OCI-LY1 (cell line): Measurements from ENCODE around the gene SPOCK1.

Experiments
- H2AFZ ChIP-seq: fragments of 200-600 bp; sonication (generic), shearing (Covaris generic); 2 replicates; pipeline ENCODE4 v1.6.0; 2014; ENCODE audit warnings: antibody characterized with exemption, mild to moderate bottlenecking, low read length
- H3F3A ChIP-seq: fragments of 200-600 bp; sonication (generic), shearing (Covaris generic); 2 replicates; pipeline ENCODE4 v1.6.0; 2014; ENCODE audit warnings: mild to moderate bottlenecking, antibody characterized with exemption, low read length, moderate library complexity; ENCODE audit not compliant: insufficient read depth
- H3K27ac ChIP-seq: fragments of 200-600 bp; sonication (generic); 2 replicates; pipeline ENCODE4 v1.5.1; 2014; ENCODE audit warnings: low read length, mixed run types, mild to moderate bottlenecking, low read depth; ENCODE audit not compliant: poor library complexity, severe bottlenecking
- H3K27me3 ChIP-seq: fragments of 200-600 bp; sonication (generic); 2 replicates; pipeline ENCODE4 v1.6.0; 2014; ENCODE audit warnings: antibody characterized with exemption, mild to moderate bottlenecking, low read length, moderate library complexity; ENCODE audit not compliant: insufficient read depth
- H3K36me3 ChIP-seq: fragments of 200-600 bp; sonication (generic); 2 replicates; pipeline ENCODE4 v1.6.1; 2014; ENCODE audit warnings: mild to moderate bottlenecking, antibody characterized with exemption, low read length, moderate library complexity, mixed read lengths; ENCODE audit not compliant: insufficient read depth
- H3K4me1 ChIP-seq: fragments of 200-600 bp; sonication (generic); 2 replicates; pipeline ENCODE4 v1.5.1; 2014; ENCODE audit warnings: mild to moderate bottlenecking, low read length, moderate library complexity; ENCODE audit not compliant: insufficient read depth, severe bottlenecking
- H3K4me2 ChIP-seq: fragments of 200-600 bp; sonication (generic), shearing (Covaris generic); 2 replicates; pipeline ENCODE4 v1.6.1; 2014; ENCODE audit warnings: low read length
- H3K4me3 ChIP-seq: fragments of 200-600 bp; sonication (generic); 2 replicates; pipeline ENCODE4 v1.5.1; 2014; ENCODE audit warnings: low read length, low read depth, mild to moderate bottlenecking, mixed read lengths; ENCODE audit not compliant: poor library complexity, severe bottlenecking
- H3K79me2 ChIP-seq: fragments of 200-600 bp; shearing (Covaris generic); 2 replicates; pipeline ENCODE4 v1.6.1; 2016; ENCODE audit warnings: mixed run types, low read length, mixed read lengths; ENCODE audit not compliant: insufficient read depth
- H3K9ac ChIP-seq: fragments of 200-600 bp; sonication (generic), shearing (Covaris generic); 2 replicates; pipeline ENCODE4 v1.6.1; 2014; ENCODE audit warnings: mild to moderate bottlenecking, low read length, mixed read lengths
- H3K9me2 ChIP-seq: fragments of 200-600 bp; sonication (generic), shearing (Covaris generic); 2 replicates; pipeline ENCODE4 v1.6.1; 2014; ENCODE audit warnings: low read depth, mild to moderate bottlenecking, low read length, mixed read lengths
- H3K9me3 ChIP-seq: fragments of 200-600 bp; shearing (Covaris generic); 2 replicates; pipeline ENCODE4 v1.6.1; 2014; ENCODE audit warnings: low read length, mixed read lengths
- H4K20me1 ChIP-seq: fragments of 200-600 bp; sonication (generic), shearing (Covaris generic); 2 replicates; pipeline ENCODE4 v1.6.0; 2016; ENCODE audit warnings: mild to moderate bottlenecking, low read length; ENCODE audit not compliant: insufficient read depth
- CTCF ChIP-seq: fragments of 200-600 bp; sonication (generic), shearing (Covaris generic); IDR thresholded peaks from 2 replicates; pipeline ENCODE4 v1.5.1; 2017; ENCODE audit warnings: mild to moderate bottlenecking, antibody characterized with exemption, low read length, moderate library complexity, mixed read lengths
- EZH2 ChIP-seq: fragments of 200-600 bp; sonication (generic), shearing (Covaris generic); IDR thresholded peaks from 2 replicates; pipeline ENCODE4 v1.8.0; 2017; ENCODE audit warnings: borderline replicate concordance, mixed run types, mild to moderate bottlenecking, antibody characterized with exemption, low read length, moderate library complexity, mixed read lengths

The SPOCK1 gene

GRCh38 chr5:137488516-137488915, 10.6 kb downstream of the SPOCK1 start:
- H3K4me1 ChIP-seq: no peaks in the 10 kb centered on the region
- no peaks in the 10 kb centered on the region for H3K9me3 ChIP-seq
- H3K4me2 ChIP-seq: no peak overlapping the region
- no peaks in the 10 kb centered on the region for H3F3A ChIP-seq
- H3K4me3 ChIP-seq: no peak overlapping the region
- H3K27me3 ChIP-seq: no peaks in the 10 kb centered on the region
- no peaks in the 10 kb centered on the region for H3K79me2 ChIP-seq
- H4K20me1 ChIP-seq: no peaks in the 10 kb centered on the region
- no peak overlapping the region for H2AFZ ChIP-seq
- H3K9me2 ChIP-seq: no peaks in the 10 kb centered on the region
- H3K27ac ChIP-seq: no peak overlapping the region
- TF ChIP-seq CTCF: no peak
- no peak for TF ChIP-seq EZH2
- no peak overlapping the region for H3K9ac ChIP-seq
- no peaks in the 10 kb centered on the region for H3K36me3 ChIP-seq

GRCh38 chr5:137487600-137487999, 11.5 kb downstream of the SPOCK1 start:
- Histone ChIP-seq H3K36me3 (no peaks in the 10 kb centered on the region), H3K4me2 (no peak overlapping the region), H3K9ac (no peak overlapping the region), H3K9me2 (no peaks in the 10 kb centered on the region), H3K4me1 (no peaks in the 10 kb centered on the region), H3K27ac (no peak overlapping the region), H3K27me3 (no peaks in the 10 kb centered on the region), H3F3A (no peaks in the 10 kb centered on the region), H2AFZ (no peak overlapping the region), H3K79me2 (no peaks in the 10 kb centered on the region), H3K9me3 (no peaks in the 10 kb centered on the region), H3K4me3 (no peak overlapping the region), H4K20me1 (no peaks in the 10 kb centered on the region)
- TF ChIP-seq EZH2 (no peak), CTCF (no peak)

GRCh38 chr5:137486707-137487106, 12.4 kb downstream of the SPOCK1 start:
- Histone ChIP-seq H3K4me2 (no peak overlapping the region), H3K36me3 (no peaks in the 10 kb centered on the region), H3K9me2 (no peaks in the 10 kb centered on the region), H3K9ac (no peak overlapping the region), H3K9me3 (no peaks in the 10 kb centered on the region), H4K20me1 (no peaks in the 10 kb centered on the region), H3K79me2 (no peaks in the 10 kb centered on the region), H3K27me3 (no peaks in the 10 kb centered on the region), H3K4me3 (no peak overlapping the region), H3K4me1 (no peaks in the 10 kb centered on the region), H3F3A (no peaks in the 10 kb centered on the region), H3K27ac (no peak overlapping the region), H2AFZ (no peak overlapping the region)
- no peak for TF ChIP-seq CTCF
- no peak for TF ChIP-seq EZH2
